ENCODE results near the gene POLE3.
"Not testable (repeated sequence)": the region's sequence is repeated elsewhere in the genome, so short reads cannot be mapped to it uniquely, and the experiment has no call there.

The POLE3 gene

DNA sequence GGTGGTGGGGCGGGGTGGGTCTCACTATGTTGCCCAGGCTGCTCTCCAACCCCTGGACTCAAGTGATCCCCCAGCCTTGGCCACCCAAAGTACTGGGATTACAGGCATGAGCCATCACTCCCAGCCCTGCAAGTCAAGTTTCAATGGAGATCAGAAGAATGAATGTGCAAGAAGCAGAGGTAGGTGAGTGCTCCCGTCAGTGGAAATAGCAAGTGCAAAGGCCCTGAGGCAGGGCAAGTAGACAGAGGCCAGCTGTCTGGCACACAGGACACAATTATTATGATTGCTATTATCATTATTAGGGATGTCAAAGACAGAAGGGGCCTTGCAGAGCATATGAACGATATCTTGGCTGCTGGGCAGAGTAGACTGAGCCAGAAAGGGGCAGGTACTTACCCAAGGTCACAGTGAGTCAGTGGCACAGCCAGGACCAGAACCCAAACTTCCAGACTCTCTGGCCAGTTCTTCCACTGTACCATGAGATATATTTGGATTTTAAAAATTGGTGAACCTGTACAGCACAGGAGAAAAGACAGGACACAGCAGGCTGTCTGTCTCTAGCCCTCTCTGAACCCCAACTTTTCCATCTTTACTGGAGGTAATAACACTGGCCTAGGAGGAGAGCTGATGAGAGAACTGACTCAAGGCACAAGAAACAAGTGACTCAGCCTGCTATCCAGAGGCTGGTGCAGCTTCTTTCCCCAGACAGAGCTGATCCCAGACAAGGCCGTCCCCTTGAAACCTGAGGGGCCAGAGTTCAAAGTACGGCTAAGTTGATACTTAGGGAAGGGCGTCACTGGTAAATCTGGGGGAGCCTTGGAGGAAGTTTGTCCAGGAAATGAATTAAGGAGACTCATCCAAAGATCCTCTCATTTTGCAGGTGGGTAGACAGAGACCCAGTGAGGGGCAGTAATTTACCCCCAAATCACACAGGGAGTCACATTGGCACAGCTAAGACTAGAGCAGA is 35.1 kb downstream of the POLE3 start:
- DNase-seq, result no peak

- DNase-seq, result no peak
Observed at GRCh38 chr9:113373676-113374392, 36.6 kb downstream of the POLE3 start.

DNA sequence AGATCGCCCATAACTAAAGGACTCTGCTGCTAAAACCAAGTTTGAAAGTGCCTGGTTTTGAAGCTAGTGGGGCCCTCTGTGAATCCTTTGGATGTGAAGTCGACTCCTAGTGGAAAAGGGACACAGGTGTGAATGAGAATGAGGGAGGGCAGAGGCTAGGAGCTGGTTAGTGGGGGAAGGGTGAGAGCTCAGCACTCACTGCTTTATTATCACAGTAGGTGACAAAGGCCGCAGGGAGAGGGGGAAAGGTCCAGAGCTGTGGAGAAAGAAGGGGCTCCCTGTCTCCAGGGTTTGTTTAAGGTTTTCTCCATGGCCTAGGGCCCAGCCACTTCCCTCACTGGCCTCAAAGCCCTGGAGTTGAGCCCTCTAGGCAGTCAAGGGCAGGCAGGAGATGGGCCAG is 37.2 kb downstream of the POLE3 start:
- DNase-seq, result no peak

- DNase-seq, result no peak
Observed at GRCh38 chr9:113372059-113372458, 38.4 kb downstream of the POLE3 start.

DNA sequence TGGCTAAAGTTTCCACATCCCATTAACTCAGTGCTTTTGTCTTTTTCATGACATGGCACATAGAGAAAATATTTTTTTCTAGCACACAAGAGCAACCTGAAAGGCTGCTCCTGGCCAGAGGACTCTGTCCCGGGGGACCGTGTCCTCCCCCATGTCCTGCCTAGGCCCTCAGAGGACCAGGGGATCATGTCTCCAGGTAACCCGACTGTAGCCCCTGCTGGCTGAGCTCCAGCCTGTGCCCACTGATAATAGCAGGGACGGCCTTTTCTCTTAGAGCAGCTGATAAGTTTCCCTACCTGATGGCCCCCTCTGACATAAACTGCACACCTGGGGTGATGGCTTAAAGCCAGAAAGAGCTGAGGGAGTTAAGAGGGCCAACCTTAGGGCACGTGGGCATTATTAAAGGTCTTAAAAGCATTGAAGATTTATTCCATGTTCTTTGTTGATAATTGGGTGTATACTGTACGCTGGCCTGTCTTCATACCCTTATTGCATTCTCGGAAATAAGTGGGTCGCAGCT is 39.6 kb downstream of the POLE3 start:
- no peak for DNase-seq

GRCh38 chr9:113369855-113370140 is 40.7 kb downstream of the POLE3 start:
- no peak for DNase-seq

DNA sequence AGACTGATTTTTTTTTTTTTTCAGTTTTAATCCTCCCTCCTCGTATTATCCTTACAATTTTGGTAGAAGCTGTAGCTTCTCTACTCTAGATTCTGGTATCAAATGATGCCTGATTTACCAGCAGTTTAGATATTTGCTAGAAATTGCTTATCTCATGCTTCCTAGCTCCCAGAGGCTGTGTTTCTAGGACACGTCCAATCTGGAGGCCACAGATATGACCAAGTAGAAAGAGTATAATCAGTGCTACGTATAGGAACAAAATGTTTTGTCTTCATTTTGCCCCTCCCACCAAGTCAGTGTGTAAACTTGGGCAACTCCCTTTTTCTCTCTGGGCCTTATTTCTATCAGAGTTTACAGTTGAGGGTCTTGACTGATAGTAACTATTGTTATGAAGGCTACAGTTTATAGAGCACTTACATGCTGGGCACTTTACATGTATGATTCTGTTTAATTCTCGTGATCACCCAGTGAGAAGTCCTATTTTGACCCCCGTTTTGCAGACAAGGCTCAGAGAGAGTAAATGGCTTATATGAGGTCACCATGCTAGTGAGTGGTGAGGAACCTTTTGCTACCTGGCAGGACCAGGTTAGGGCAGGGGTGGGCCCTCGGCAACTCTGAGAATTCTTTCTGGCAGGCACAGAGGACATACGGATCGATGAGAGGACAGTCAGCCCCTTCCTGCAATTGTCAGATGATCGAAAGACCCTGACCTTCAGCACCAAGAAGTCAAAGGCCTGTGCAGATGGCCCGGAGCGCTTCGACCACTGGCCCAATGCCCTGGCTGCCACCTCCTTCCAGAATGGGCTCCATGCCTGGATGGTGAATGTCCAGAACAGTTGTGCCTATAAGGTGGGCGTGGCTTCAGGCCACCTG is 41.3 kb downstream of the POLE3 start:
- DNase-seq, result no peak

DNA sequence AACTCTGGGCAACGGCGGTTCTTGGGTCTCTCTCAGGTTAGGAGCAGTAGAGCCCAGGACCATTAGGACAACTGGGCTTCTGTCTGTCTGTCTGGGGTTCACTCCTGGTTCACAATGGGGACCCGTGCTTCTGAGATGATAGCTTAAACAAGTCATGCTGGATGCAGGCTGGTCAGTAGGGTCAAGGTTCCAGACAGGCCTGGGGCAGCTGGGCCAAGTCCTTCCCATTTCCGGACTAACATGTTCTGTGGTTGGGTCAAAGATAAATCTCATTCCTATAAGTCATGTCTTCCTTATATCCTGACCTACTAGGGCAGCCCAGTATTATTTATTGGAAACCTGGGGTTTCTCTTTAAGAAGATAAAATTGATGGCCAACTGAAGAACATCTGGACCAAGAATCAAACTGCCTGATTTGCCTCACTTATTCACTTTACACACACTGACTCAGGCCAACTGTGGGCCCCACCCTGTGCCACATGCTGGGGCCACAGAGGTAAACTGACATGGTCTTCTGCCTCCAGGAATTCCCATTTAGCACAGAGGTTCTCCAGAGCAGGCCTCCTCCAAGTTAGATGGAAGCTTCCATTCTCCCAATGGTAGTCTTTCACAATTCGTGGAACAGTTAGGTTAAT is 42.0 kb downstream of the POLE3 start:
- DNase-seq, result no peak

DNA sequence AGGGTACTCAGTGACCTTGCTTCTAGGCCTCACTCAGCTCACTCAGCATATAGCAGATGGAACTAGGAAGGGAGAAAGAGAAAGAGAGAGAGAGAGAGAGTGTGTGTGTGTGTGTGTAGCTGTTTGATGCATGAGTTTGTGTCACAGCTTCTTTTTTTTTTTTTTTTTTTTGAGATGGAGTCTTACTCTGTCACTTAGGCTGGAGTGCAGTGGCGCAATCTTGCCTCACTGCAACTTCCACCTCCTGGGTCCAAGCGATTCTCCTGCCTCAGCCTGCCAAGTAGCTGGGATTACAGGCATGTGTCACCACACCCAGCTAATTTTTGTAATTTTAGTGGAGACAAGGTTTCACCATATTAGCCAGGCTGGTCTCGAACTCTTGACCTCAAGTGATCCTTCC is 44.8 kb downstream of the POLE3 start:
- not testable (repeated sequence) for DNase-seq

- DNase-seq, result no peak
Observed at GRCh38 chr9:113364951-113365350, 45.5 kb downstream of the POLE3 start.

DNA sequence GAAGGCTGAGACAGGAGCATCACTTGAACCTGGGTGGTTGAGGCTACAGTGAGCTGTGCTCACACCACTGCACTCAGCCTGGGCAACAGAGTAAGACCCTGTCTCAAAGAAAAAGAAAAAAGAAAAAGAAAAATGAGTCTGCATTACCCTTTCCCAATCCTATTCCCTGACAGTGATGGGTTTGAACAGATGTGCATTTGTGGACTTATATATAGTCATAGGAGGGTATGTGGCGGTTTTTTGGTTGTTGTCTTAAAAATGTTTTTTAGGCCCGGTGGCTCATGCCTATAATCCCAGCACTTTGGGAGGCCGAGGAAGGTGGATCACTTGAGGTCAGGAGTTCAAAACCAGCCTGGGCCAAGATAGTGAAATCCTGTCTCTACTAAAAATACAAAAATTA is 47.1 kb downstream of the POLE3 start:
- no peak for DNase-seq

- no peak for DNase-seq
Observed at GRCh38 chr9:113361304-113362018, 49.0 kb downstream of the POLE3 start.

DNA sequence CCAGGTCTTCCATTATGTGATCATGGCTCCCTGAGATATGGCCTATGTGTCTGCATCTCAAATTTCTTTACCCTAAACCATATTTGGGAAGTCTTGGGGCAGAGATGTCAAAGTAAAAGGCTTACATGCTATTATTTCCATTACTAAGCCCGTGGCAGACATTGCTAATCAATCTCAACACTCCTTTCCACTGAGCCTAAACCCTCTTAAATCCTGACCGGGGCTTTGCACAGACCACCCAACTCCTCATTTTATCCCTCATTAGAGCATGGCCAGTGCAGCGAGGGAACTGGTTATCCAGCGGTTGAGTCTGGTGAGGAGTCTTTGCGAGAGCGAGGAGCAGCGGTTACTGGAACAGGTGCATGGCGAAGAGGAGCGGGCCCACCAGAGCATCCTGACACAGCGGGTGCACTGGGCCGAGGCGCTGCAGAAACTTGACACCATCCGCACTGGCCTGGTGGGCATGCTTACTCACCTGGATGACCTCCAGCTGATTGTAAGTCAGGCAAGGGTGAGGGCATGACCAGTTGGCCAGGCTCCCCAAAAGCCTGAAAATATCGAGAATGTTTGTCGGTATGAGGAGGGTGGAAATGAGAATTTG is 50.1 kb downstream of the POLE3 start:
- no peak for DNase-seq

DNA sequence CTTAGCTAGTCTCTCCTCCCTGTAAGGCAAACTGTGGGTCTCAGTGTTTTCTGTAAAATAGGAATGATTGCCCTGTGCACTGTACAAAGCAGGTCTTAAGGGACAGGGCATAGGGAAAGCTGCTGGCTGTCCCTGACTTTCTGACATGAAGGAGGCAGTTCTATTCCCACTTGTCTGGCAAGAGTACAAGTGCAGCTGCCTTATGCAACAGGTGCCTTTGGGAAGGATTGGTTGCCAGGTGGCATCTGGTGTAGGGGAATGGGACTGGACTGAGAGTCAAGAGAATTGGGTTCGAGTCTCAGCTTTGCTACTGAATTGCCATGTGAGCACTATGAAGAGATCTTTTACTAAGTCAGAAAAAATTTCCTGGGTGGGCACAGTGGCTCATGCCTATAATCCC is 51.1 kb downstream of the POLE3 start:
- DNase-seq, result no peak
